ENCODE data around the gene PRAME. TPM values are rescaled to one million over a fixed set of nuclear protein-coding genes. Genes with fewer than 3 reads are reported as not detected.
"Not testable (repeated sequence)": the region's sequence is repeated elsewhere in the genome, so short reads cannot be mapped to it uniquely, and the experiment has no call there.

The PRAME gene
- total RNA-seq, 1 donor from 2014 or later = not detected

GRCh38 chr22:22526125-22526912 is 32.7 kb downstream of the PRAME start:
- intact Hi-C loops (cut with micrococcal nuclease) = no loop called here

DNA sequence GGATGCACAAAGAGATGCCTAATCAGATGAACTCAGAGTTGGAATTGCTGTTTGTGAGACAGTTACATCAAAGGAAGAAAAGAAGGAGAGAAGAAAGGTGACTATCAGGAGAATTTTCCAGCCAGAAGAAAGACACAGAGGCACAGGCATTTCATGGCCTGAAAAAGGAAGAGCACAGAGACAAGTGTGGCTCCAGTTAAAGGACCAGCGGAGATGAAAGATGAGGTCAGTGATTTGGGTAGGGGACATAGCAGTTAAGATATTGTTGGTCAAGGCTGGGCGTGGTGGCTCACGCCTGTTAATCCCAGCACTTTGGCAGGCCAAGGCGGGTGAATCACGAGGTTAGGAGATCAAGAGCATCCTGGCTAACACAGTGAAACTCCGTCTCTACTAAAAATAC is 35.6 kb downstream of the PRAME start:
- intact Hi-C loops (cut with micrococcal nuclease) = no loop called here

DNA sequence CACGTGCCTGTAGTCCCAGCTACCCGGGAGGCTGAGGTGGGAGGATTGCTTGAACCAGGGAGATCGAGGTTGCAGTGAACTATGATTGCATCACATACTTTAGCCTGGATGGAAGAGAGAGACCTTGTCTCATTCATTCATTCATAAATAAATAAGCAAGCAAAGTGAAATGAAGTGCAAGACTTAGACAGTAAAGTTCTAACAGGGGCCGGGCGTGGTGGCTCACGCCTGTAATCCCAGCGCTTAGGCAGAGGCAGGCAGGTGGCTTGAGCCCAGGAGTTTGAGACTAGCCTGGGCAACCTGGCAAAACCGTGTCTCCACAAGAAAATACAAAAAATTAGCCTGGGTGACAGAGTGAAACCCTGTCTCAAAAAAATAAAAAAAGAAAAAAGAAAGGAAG is 37.4 kb downstream of the PRAME start:
- intact Hi-C loops (cut with micrococcal nuclease) = no loop called here

DNA sequence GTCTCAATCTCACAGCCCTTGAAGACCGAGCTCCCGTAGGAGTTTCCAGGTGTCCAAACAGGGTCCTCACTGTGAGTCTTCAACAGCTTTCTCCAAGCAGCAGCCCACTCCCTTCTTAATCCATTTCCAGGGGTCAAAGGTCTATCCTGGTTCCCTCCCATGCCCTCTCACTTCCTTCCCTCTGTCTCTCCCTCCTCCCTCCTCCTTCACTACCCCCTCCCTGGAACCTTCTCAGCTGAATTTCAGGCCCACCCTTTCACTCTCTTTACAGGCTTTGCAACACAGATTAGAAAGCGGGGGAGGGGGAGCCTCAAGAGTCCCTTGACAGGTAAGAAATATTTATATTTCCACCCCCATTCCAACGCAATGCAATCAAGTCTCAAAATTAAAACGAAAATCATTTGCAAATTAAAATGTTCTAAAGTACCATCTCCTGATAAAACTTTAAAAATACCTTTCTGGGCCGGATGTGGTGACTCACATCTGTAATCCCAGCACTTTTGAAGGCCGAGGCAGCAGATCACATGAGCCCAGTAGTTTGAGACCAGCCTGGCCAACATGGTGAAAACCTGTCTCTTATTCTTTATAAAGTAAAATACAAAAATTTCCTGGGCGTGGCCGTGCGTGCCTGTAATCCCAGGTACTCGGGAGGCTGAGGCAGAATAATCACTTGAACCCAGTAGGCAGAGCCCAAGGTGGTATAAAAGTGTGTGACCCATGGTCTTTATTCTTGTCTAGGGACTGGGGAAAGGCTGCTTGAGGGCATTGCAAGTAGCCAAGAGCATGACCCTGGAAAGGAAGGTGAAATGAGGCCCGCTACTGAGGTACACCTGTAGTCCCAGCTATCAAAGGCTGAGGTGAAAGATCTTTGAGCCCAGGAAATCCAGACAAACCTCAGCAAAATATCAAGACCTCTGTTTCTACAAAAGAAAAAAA is 38.1 kb downstream of the PRAME start:
- intact Hi-C loops (cut with micrococcal nuclease) = no loop called here

- intact Hi-C loops (cut with micrococcal nuclease) = no loop called here
These were observed 38.9 kb downstream of the PRAME start, which contains the start of gene ZNF280A for GRCh38 chr22:22520020-22520656. Gene ZNF280A (minus strand): TSS chr22:22520270. CDS start chr22:22515630, 4,640 bp downstream.

- intact Hi-C loops (cut with micrococcal nuclease) = no loop called here
These were observed 39.5 kb downstream of the PRAME start for GRCh38 chr22:22519591-22519990.

GRCh38 chr22:22516992-22517391 is 42.1 kb downstream of the PRAME start:
- intact Hi-C loops (cut with micrococcal nuclease) = no loop called here

DNA sequence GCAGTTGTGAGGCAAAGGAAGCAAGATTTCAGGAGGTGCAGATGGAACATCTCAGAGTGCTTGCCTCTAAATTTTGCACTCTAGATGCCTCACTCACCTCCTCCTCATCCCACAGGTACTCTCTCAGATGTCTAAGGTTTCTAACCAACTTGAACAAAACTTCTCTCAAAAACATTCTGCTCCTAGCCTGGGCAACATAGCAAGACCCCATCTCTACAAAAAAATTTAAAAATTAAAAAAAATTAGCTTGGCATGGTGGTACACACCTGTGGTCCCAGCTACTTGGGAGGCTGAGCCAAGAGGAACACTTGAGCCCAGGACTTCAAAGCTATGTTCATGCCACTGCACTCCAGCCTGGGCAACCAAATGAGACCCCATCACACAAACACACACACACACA is 43.2 kb downstream of the PRAME start:
- intact Hi-C loops (cut with micrococcal nuclease) = no loop called here

GRCh38 chr22:22514431-22514830 is 44.6 kb downstream of the PRAME start:
- intact Hi-C loops (cut with micrococcal nuclease) = not testable (repeated sequence)

DNA sequence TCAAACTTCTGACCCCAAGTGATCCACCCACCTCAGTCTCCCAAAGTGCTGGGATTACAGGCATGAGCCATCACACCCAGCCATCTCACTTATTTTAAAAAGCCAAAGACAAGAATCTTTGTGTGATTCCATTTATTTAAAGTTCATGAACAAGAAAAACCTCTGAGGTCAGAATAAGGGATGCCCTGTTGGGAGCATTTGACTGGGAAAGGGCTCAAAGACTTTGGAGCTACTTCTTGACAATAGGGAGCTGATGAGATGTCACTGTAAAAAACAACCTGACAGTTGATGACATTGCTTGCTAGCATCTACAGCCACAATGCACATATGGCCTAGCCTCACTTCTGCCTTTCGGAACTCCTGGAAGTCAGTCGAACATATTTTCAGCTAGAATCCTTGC is 45.4 kb downstream of the PRAME start:
- intact Hi-C loops (cut with micrococcal nuclease) = no loop called here

GRCh38 chr22:22512951-22513350 is 46.1 kb downstream of the PRAME start:
- intact Hi-C loops (cut with micrococcal nuclease) = no loop called here

DNA sequence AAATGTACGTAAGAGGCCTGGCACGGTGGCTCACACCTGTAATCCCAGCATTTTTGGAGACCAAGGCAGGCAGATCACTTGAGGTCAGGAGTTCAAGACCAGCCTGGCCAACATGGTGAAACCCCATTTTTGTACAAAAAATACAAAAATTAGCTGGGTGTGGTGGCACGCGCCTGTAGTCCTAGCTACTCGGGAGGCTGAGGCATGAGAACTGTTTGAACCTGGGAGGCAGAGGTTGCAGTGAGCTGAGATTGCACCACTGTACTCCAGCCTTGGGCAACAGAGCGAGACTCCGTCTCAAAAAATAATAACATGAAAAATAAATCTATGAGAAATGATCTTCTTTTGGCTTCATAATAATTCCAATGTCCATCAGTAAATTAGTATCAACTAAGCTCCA is 48.2 kb downstream of the PRAME start:
- intact Hi-C loops (cut with micrococcal nuclease) = not testable (repeated sequence)

- intact Hi-C loops (cut with micrococcal nuclease) = not testable (repeated sequence)
These were observed 49.2 kb downstream of the PRAME start for GRCh38 chr22:22509912-22510311.

DNA sequence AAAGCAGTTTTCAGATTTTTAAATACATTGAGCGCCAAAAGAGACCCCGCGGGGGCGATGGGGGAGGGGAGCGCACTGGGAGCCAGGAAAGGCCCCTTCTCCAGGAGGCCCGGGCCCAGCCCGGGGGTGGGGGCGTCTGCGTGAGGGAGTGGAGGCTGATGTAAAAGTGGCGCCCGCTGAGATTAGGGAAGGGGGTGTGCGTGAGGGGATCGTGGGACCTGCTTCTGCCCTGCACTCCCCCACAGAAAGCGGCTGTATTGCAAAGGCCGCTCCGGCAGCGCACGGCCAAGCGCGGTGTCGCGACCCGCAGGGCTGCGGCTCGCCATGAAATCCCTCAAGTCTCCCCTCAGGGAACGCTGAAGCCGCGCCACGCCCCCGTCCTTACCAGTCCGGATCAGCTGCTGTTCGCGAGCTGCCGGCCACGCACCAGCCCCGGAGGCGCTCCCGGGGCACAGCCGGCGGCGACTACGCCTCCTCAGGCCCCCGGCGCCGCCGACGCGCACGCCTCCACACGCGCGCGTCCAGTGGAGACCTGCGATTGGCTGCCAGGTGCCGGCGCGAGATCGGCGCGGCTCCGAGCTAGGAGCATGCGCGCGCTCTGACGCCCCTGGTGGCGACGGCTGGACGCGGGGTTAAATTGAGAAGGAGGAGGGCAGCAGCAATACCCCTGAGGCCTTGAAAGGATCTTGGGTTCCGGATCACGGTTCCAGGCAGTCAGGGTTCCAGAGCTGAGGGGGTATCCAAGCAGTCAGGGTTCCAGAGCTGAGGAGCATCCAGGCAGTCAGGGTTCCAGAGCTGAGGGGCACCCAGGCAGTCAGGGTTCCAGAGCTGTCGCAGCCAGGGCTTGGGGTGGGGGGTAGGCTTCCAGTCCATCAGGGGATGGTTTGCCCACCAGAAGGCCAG is 50.5 kb downstream of the PRAME start, which contains the start of gene ZNF280B:
ZNF280B (minus strand) TSS at position 469 of the 903 bp plus-strand sequence. CDS start 19,344 bp downstream, outside the sequence.
- intact Hi-C loops (cut with micrococcal nuclease) = loop anchor here (1.0 kb wide), 1 partner anchor 44 kb away; no protein-coding TSS in a partner anchor

DNA sequence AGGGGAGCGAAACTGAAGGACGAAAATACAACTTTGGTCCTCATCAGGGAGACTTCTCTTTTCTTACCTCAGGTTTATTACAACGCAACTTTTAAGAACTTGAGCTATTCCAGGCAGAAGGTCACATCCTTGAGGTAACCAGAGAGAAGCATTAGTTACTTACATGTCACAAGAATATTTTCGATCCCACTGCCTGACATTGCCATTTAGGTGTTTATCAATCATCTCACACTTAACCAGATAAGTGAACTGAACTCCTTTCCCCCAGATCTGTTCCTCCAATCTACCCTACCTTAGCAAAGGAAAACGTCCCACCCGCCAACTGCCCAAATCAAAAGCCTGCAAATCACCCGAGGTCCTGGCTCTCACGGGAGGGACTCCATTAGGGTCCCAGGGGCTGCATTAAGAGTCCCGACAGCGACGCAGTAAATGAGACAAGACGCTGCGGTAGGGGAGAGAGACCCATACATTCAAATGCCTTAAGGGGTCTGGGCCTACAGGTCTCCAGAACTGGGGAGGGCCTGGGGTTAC is 51.3 kb downstream of the PRAME start:
- intact Hi-C loops (cut with micrococcal nuclease) = loop anchor here (1.0 kb wide), 1 partner anchor 44 kb away; no protein-coding TSS in a partner anchor

GRCh38 chr22:22506736-22507135 is 52.3 kb downstream of the PRAME start:
- intact Hi-C loops (cut with micrococcal nuclease) = no loop called here

DNA sequence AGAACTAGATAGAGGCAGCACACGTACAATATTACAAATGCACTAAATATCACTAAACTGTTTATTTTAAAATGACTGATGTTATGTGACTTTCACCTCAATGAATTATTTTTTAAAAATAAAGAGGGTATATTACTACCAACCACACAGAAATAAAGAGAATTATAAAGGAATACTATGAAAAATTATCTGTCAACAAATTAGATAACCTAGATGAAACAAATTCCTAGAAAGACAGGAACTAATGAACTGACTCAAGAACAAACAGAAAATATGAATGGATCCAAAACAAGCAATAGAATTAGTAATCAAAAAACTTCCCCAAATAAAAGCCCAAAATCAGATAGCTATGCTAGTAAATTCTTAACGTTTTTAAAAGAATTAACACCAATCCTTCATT is 60.8 kb downstream of the PRAME start:
- intact Hi-C loops (cut with micrococcal nuclease) = no loop called here
